GM19463 (cell line): Measurements from ENCODE around the gene LUC7L2.
"Not testable (repeated sequence)": the region's sequence is repeated elsewhere in the genome, so short reads cannot be mapped to it uniquely, and the experiment has no call there.

Experiments
- ATAC-seq: cut with Tn5 transposase; IDR thresholded peaks from one replicate; pipeline ENCODE4 v1.9.1; 2021; ENCODE audit warnings: mild to moderate bottlenecking, moderate library complexity; ENCODE audit not compliant: unreplicated experiment

Gene LUC7L2

DNA sequence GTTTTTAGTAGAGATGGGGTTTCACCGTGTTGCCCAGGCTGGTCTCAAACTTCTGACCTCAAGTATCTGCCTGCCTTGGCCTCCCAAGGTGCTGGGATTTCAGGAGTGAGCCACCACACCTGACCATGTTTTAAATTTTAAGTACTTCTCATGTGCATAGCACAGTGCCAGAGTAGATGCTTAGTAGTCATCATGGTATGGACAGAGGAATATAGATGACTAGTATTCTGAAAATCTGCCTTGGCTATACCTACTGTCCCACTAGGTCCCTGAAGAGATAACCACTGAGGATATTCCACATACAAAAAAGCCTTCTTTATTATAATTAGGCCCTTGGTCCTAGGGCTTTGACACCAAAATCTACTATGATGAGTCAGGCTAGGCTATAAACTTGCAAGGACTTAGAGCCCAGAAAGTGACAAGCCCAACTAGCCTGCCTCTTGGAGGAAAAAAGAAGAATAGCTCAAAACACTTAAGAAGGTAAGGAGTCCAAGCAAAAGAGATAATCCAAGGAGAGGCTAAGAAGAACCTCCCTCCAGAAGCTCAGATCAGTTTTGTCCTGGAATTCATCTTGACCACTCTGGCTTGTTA, 34.0 kb downstream of the LUC7L2 start:
- no peak for ATAC-seq

DNA sequence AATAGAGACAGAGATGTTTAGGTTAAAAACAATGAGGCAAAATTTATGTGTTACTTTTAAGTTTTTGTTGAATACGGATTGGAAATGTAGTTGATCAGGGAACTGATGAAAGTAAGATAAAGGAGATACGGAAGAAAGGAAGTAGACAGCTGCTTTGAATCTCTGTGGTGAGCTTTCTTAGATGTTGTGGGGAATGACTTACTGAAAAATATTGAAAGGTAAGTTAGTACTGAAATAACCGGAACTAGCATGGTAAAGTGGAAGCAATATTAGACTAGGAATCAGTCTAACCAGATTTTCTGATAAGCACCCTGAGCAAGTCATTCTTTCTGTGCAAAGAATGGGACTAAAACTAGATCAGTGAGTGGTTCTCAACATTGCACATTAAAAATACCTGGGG, 34.8 kb downstream of the LUC7L2 start:
- no peak for ATAC-seq

DNA sequence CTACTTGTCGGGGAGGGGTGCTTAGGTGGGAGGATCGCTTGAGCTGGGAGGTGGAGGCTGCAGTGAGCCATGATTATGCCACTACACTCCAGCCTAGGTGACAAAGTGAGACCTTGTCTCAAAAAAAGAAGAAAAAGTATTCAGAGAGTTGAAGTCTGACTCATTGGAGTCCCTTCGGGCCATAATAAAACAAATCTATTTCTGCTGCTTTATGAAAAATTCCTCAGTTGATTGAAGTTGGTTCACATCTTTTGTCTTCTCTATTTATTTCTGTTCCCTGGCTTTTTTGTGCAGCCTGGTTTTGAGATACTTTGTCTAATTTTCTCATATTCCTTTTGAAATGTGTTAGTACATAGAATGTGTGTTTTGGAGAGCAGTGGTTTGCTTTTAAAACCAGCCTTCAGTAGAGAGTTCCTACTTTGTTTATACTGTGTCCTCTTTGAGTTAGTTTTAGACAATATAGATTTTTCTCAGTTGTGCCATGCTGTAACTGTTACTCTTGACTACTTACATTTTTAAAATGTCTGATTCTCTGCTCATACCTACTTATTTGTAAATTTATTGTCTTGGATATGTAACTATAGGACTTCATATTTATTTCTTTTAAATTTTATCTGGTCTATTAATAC, 36.7 kb downstream of the LUC7L2 start:
- no peak for ATAC-seq

DNA sequence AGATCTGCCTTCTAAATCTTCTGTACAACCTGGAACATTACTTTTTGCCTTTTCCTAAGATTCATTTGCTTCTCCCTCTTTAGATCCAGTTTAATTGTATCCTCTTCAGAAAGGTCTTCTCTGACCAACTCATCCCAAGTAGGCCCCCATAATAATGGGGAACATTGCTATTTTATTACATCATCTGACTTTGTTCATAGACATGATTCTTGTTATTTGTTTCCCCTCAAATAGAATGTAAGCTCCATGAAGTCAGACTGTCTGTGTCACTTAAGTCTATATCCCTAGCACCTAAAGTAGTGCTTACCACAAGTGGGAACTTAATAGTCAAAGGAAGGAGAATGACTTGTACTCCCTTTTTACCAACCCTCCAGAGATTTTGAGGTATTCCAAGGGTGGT, 37.5 kb downstream of the LUC7L2 start:
- ATAC-seq, result no peak

DNA sequence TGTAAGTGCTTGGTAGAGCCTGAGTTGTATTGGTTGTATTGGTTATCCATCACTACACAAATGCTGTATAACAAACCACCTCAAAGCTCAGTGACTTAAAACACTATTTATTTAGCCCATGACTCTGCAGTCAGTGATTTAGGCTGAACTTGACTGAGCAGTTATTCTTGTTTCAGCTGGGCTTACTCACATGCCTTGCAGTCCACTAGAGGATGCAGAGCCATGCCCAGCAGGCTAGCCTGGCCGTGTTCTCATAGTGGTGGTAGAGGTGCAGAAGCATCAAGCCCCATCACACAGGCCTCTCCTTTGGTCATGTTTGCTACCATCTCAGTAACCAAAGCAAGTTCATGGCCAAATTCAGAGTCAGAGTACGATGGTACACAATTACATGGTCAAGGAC, 43.9 kb downstream of the LUC7L2 start:
- no peak for ATAC-seq

DNA sequence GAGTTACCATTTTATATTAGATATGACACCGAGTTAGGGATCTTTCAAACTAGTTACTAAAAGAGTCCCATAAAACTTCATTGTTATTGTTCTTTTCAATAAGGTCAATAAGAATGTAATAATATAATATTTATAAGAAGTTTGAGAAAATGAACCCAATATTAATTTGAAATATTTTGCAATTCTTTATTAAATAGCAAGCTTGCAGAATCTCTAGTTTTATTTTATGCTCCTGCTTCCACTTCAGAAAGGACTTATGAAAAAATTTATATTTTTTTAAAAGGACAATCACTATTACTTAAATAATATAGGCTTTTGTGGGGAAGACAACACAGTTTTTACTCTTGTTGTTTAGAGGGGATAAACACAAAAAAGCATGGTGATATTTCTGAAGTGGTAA, 47.9 kb downstream of the LUC7L2 start:
- no peak for ATAC-seq

DNA sequence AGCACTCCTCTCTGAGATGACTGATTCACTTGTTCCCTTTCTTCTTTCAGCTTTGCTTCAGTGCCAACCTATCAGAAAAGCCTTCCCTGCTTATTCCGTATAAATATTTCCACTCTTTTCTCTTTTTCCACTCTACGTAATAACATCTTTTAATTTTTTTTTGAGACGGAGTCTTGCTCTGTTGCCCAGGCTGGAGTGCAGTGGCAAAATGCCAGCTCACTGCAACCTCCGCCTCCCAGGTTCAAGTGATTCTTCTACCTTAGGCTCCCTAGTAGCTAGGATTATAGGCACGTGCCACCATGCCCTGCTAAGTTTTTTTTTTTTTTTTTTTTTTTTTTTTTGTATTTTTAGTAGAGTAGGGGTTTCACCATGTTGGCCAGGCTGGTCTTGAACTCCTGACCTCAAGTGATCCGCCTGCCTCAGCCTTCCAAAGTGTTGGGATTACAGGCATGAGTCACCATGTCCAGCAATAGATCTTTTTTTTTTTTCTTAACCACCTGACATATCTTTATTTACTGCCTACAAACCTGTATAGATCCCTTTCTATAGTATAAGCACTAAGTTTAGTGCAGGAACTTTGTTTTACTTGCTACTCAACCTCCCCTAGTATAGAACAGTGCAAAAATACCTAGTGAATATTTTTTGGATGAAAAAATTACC, 55.2 kb downstream of the LUC7L2 start:
- ATAC-seq, result not testable (repeated sequence)

DNA sequence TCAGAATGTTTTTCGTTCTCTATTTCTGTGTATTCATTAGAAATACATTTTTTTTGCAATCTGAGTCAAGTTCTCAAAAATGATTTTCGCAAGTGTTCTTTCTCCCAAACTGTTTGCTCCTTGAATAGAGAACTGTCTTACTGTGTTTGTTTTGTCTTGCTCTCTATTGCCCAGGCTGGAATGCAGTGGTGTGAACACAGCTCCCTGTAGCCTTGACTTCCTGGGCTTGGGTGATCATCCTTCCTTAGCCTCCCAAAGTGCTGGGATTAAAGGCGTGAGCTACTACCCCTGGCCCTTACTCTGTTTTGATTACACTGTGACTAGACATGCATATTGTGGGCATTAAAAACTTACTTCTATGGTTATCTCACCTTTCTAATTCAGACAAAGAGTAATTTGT, 56.7 kb downstream of the LUC7L2 start:
- no peak for ATAC-seq

DNA sequence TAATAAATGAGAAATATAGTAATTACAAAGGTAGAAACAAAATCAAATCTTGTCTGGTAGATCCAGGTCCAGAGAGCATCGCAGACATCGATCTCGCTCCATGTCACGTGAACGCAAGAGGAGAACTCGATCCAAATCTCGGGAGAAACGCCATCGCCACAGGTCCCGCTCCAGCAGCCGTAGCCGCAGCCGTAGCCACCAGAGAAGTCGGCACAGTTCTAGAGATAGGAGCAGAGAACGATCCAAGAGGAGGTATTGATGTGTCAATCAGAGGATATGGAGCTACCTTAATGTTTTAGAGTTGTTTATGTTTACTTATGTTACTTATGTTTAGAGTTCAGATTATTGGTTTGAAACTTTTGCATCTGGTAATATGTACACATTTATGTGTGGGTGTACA, 57.8 kb downstream of the LUC7L2 start:
- no peak for ATAC-seq

DNA sequence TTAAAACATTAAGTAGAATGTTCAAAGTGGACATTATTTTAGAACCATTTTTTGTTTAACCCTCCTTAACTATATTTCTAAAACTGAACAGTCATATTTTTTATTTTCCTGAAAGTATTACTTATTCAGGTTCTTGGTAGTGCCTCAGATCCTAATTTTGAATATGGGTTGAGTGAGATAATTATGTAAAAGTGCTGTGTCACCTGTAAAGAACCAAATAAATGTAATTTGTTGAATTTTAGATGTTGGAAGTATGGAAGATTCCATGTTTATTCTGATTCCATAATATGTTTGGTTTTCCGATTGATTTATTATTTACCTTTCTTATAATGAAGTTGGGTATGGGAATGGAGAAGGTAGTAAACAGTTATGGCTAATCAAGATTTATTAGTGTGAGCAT, 61.4 kb downstream of the LUC7L2 start:
- ATAC-seq, result no peak

DNA sequence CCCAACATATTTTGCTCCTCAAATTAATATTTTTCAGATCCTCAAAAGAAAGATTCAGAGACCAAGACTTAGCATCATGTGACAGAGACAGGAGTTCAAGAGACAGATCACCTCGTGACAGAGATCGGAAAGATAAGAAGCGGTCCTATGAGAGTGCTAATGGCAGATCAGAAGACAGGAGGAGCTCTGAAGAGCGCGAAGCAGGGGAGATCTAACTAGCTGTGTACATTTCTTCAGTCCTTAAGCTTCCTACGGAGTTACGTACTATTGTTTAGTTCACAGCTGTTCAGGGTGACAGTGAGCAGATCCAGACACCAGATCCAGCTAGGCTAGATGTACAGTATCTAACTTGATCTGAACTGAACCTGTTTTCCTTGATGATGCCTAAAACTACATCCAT, 62.4 kb downstream of the LUC7L2 start:
- ATAC-seq, result no peak

DNA sequence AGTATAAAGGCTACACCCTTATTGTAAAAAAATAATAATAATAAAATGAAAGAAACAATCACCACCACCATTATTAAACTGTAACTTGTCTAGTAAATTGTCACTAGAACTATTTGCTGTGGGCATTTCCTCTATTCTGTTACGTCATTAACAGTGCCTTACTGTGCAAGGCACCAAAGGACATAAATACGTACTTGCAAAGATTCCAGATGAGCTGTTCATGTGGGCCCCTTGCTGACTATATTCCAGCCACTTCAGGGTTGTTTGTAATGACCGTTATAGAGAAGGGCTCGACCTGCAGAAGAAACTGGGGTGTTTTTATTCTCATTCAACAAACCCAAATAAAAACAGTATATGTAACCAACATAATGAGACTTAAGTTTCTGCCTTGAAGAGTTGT, 63.4 kb downstream of the LUC7L2 start:
- ATAC-seq, result no peak

DNA sequence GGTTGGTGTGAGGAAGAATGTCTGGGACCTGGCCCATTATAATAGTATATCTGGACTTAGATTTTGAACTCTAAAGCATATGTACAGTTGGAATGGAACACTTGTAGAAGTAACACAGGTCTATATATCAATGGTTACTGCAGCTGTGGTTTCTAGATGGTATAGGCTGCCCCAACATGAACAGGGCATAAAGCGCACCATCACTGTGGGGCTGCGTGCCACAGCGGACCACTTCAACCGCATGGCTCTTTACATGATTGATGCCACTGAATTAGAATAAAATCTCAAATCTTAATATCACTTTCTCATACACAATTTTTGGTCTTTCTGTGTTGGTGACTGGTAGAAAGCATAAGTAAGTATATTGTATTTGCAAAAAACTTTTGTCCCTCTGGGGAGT, 64.3 kb downstream of the LUC7L2 start:
- no peak for ATAC-seq

DNA sequence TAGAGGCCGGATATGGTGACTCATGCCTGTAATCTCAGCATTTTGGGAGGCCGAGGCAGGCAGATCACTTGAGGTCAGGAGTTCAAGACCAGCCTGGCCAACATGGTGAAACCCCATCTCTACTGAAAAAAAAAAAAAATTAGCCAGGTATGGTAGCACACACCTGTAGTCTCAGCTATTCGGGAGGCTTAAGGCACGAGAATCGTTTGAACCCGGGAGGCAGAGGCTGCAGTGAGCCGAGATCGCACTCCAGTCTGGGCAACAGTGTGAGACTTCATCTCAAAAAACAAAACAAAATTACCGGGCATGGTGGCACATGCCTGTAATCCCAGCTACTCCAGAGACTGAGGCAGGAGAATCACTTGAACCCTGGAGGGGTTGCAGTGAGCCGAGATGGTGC, 66.0 kb downstream of the LUC7L2 start:
- not testable (repeated sequence) for ATAC-seq

DNA sequence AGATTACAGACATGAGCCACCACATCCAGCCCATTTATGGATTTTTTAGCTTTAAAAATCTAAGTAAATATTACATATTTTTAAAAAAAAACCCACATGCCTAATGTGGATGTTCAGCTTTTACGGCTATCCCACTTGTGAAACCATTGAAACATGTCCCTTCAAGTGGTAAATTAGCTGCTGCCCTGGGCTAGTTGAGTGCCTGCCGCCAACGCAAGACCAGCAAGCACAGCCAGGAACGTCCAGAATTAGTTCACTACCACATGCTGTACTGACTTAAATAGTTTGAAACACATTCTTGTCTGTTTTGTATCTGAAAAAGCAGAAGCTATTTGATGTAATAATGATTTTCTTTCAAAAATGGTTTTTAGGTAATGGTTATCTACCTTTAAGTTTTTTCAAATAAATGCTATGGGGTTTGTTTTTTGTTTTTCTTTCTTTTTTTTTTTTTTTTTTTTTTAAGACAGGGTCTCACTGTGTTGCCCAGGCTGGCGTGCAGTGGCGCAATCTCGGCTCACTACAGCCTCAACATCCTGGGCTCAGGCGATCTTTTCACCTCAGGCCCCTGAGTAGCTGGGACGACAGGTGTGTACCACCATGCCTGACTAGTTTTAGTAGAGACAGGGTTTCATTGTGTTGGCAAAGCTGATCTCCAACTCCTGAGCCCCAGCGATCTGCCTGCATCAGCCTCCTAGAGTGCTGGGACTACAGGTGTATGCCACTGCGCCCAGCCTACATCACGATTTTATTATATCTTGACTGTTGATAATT, 66.7 kb downstream of the LUC7L2 start:
- ATAC-seq, result no peak

DNA sequence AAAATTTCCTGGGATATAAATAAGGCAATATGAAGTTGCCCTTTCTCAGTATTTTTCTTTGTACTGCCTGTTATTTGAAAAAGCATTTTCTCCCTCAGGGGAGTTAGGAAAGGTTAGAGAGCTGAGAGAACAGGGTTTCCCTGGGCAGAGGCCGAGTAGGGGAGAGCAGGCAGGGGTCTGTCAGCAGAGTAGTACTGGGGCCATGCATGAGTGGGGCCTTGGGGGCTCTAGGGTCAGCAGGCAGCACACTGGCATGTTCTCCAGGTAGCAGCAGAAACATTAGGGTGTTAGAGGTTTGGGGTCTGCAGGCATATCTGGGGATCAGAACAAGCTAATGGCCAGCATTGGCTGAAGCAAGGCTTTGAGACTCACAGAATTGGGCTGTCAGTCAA, 67.3 kb downstream of the LUC7L2 start:
- ATAC-seq, result no peak

DNA sequence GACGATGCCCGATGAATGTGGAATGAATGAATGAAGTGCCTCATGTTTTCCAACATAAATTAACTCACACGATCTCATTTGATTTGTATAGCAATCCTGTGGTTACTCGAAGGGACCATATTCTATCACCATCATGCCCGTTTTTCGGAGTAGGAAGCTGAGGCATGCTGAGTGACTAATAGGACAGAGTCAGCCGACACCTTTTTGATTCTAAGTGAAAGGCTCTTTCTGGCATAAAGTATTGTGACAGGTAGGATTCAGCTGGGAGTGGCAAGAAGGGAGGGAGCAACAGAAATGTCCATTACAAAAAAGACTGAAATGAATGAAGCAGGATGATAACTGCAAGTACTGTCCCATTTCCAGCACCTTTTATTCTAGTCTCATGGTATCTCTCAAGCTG, 68.1 kb downstream of the LUC7L2 start:
- no peak for ATAC-seq

DNA sequence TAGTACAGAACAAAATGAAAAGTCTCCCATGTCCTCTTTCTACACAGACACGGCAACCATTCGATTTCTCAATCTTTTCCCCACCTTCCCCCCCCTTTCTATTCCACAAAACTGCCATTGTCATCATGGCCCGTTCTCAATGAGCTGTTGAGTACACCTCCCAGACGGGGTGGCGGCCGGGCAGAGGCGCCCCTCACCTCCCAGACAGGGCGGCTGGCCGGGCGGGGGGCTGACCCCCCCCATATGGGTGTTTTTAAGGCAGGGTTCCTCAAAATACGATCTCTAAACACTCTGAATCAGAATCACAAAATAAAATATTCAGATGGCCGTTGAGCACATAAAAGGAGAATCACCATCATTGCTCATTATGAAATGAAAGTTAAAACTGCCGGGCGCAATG, 70.0 kb downstream of the LUC7L2 start:
- not testable (repeated sequence) for ATAC-seq

DNA sequence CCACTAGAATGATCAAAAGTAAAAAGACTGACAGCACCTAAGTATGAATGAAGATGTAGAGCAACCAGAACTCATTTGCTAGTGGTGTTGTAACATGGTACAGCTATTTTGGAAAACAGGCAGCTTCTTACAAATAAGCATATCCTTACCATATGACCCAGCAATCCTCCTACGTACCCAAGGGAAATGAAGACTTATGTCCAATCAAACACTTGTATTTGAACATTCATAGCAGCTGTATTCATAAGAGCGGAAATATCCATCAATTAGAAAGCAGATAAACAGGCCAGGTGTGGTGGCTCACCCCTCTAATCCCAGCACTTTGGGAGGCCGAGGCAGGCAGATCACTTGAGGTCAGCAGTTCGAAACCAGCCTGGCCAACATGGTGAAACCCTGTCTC, 70.7 kb downstream of the LUC7L2 start:
- ATAC-seq, result no peak

DNA sequence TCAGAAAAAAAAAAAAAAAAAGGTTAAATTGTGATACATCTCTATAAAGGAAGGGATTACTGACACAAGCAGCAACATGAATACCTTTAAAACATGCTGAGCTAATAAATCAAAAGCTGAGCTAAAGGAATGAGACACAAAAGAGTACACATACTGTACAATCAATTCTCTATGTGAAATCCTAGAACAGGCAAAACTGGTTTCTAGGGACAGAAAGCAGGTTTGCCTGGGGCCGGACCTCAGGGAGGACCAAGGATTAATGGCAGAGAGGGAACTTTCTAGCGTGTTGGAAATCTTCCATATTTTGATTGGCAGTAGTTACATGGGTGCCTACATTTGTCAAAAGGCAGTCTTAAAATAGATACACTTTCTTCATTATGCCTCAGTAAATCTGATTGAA, 71.3 kb downstream of the LUC7L2 start:
- ATAC-seq, result no peak

DNA sequence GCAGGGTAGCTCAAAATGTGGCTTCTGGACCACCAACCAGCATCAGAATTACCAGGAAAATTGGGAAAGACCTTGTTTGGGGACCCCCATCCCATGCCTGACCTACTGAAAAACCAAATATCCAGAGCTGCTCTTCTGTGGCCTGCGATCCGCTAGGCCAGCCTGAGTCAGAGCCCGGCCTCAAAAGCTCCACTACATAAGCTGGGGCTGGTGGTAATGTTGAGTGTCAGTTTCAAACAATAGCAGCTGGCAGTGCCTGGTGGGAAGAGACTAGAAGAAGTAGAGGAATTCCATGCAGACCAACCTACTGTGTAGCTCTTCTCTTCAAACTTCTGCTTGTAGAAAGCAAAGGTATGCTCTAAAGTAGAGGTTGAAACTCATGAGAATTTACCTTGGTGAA, 71.8 kb downstream of the LUC7L2 start:
- no peak for ATAC-seq

DNA sequence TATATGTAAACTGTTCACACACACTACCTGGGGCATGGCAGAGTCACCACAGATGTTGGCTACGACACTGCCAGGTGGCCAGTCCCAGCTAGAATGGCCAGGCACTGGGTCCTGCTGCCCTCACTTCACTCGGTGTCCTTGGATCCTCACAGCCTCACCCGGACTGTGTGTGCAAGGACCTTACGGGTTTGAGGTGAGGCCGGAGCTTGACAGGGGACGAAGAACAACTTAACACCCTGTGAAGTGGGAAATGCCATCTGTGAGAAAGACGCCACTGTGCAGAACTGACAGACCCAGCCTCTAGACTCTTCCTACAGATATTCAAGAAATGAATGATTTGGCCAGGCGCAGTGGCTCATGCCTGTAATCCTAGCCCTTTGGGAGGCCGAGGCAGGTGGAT, 77.1 kb downstream of the LUC7L2 start:
- no peak for ATAC-seq
